ENCODE data around the gene HOXB1.

- TF ChIP-seq CTCF (IDR thresholded peaks at IDR 0.05; ENCODE audit: low read depth, low read length, missing input control) (no peak), GABPA (IDR thresholded peaks at IDR 0.05 in 1 of 2, conservative IDR thresholded peaks at IDR 0.05 in 1 of 2) (no peak), ZBTB33 (IDR thresholded peaks at IDR 0.05) (no peak), SP1 (IDR thresholded peaks at IDR 0.05) (no peak), EGR1 (IDR thresholded peaks at IDR 0.05; ENCODE audit: low read depth in 2 of 2) (no peak), YY1 (IDR thresholded peaks at IDR 0.05) (no peak), RAD21 (IDR thresholded peaks at IDR 0.05) (no peak), FOXA1 (IDR thresholded peaks at IDR 0.05) (no peak), ATF3 (IDR thresholded peaks at IDR 0.05) (no peak), RXRA (IDR thresholded peaks at IDR 0.05) (no peak)
- TF ChIP-seq, protein P1, sequence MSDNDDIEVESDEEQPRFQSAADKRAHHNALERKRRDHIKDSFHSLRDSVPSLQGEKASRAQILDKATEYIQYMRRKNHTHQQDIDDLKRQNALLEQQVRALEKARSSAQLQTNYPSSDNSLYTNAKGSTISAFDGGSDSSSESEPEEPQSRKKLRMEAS (IDR thresholded peaks at IDR 0.05): no peak
These were observed 17.2 kb upstream of the HOXB1 start for GRCh38 chr17:48547808-48548522.
